OCI-LY1 (cell line): ENCODE data around the gene FUCA2.

Experiments
- H2AFZ ChIP-seq: fragments of 200-600 bp; sonication (generic), shearing (Covaris generic); 2 replicates; pipeline ENCODE4 v1.6.0; 2014; ENCODE audit warnings: antibody characterized with exemption, mild to moderate bottlenecking, low read length
- H3F3A ChIP-seq: fragments of 200-600 bp; sonication (generic), shearing (Covaris generic); 2 replicates; pipeline ENCODE4 v1.6.0; 2014; ENCODE audit warnings: mild to moderate bottlenecking, antibody characterized with exemption, low read length, moderate library complexity; ENCODE audit not compliant: insufficient read depth
- H3K27ac ChIP-seq: fragments of 200-600 bp; sonication (generic); 2 replicates; pipeline ENCODE4 v1.5.1; 2014; ENCODE audit warnings: low read length, mixed run types, mild to moderate bottlenecking, low read depth; ENCODE audit not compliant: poor library complexity, severe bottlenecking
- H3K27me3 ChIP-seq: fragments of 200-600 bp; sonication (generic); 2 replicates; pipeline ENCODE4 v1.6.0; 2014; ENCODE audit warnings: antibody characterized with exemption, mild to moderate bottlenecking, low read length, moderate library complexity; ENCODE audit not compliant: insufficient read depth
- H3K36me3 ChIP-seq: fragments of 200-600 bp; sonication (generic); 2 replicates; pipeline ENCODE4 v1.6.1; 2014; ENCODE audit warnings: mild to moderate bottlenecking, antibody characterized with exemption, low read length, moderate library complexity, mixed read lengths; ENCODE audit not compliant: insufficient read depth
- H3K4me1 ChIP-seq: fragments of 200-600 bp; sonication (generic); 2 replicates; pipeline ENCODE4 v1.5.1; 2014; ENCODE audit warnings: mild to moderate bottlenecking, low read length, moderate library complexity; ENCODE audit not compliant: insufficient read depth, severe bottlenecking
- H3K4me2 ChIP-seq: fragments of 200-600 bp; sonication (generic), shearing (Covaris generic); 2 replicates; pipeline ENCODE4 v1.6.1; 2014; ENCODE audit warnings: low read length
- H3K4me3 ChIP-seq: fragments of 200-600 bp; sonication (generic); 2 replicates; pipeline ENCODE4 v1.5.1; 2014; ENCODE audit warnings: low read length, low read depth, mild to moderate bottlenecking, mixed read lengths; ENCODE audit not compliant: poor library complexity, severe bottlenecking
- H3K79me2 ChIP-seq: fragments of 200-600 bp; shearing (Covaris generic); 2 replicates; pipeline ENCODE4 v1.6.1; 2016; ENCODE audit warnings: mixed run types, low read length, mixed read lengths; ENCODE audit not compliant: insufficient read depth
- H3K9ac ChIP-seq: fragments of 200-600 bp; sonication (generic), shearing (Covaris generic); 2 replicates; pipeline ENCODE4 v1.6.1; 2014; ENCODE audit warnings: mild to moderate bottlenecking, low read length, mixed read lengths
- H3K9me2 ChIP-seq: fragments of 200-600 bp; sonication (generic), shearing (Covaris generic); 2 replicates; pipeline ENCODE4 v1.6.1; 2014; ENCODE audit warnings: low read depth, mild to moderate bottlenecking, low read length, mixed read lengths
- H3K9me3 ChIP-seq: fragments of 200-600 bp; shearing (Covaris generic); 2 replicates; pipeline ENCODE4 v1.6.1; 2014; ENCODE audit warnings: low read length, mixed read lengths
- H4K20me1 ChIP-seq: fragments of 200-600 bp; sonication (generic), shearing (Covaris generic); 2 replicates; pipeline ENCODE4 v1.6.0; 2016; ENCODE audit warnings: mild to moderate bottlenecking, low read length; ENCODE audit not compliant: insufficient read depth
- EZH2 ChIP-seq: fragments of 200-600 bp; sonication (generic), shearing (Covaris generic); IDR thresholded peaks from 2 replicates; pipeline ENCODE4 v1.8.0; 2017; ENCODE audit warnings: borderline replicate concordance, mixed run types, mild to moderate bottlenecking, antibody characterized with exemption, low read length, moderate library complexity, mixed read lengths
- TF ChIP-seq, protein P1 (sequence below): fragments of 200-600 bp; sonication (generic), shearing (Covaris generic); IDR thresholded peaks from 2 replicates; pipeline ENCODE4 v1.5.1; 2017; ENCODE audit warnings: mild to moderate bottlenecking, antibody characterized with exemption, low read length, moderate library complexity, mixed read lengths

Gene FUCA2

DNA sequence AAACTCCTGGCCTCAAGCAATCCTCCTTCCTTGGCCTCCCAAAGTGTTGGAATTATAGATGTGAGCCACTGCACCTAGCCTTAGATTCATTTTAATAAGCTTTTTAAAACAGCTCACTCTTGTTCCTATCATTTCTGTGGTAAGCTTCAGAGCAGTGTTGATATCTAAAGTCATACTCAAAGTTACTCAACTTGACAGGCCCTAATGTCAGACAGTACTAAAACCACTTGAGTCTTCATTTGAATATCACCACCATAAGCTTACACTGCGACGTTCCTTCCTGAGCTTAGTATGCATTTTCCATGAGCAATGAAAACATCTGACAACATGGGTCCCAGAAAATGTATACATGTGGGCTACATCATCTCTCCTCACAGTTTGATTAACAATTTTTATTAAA, 6.0 kb downstream of the FUCA2 start:
- Histone ChIP-seq H3K9me3 (no peaks in the 10 kb centered on the region), H3K4me2 (no peak overlapping the region), H3K79me2 (no peaks in the 10 kb centered on the region), H3K27me3 (no peaks in the 10 kb centered on the region), H3K36me3 (no peaks in the 10 kb centered on the region), H2AFZ (no peak overlapping the region), H3K27ac (no peak overlapping the region), H3K9ac (no peak overlapping the region), H3K4me3 (no peak overlapping the region), H3F3A (no peaks in the 10 kb centered on the region), H4K20me1 (no peaks in the 10 kb centered on the region), H3K4me1 (peaks cover under 1% of the 10 kb centered on the region), H3K9me2 (no peaks in the 10 kb centered on the region)
- TF ChIP-seq, protein P1, sequence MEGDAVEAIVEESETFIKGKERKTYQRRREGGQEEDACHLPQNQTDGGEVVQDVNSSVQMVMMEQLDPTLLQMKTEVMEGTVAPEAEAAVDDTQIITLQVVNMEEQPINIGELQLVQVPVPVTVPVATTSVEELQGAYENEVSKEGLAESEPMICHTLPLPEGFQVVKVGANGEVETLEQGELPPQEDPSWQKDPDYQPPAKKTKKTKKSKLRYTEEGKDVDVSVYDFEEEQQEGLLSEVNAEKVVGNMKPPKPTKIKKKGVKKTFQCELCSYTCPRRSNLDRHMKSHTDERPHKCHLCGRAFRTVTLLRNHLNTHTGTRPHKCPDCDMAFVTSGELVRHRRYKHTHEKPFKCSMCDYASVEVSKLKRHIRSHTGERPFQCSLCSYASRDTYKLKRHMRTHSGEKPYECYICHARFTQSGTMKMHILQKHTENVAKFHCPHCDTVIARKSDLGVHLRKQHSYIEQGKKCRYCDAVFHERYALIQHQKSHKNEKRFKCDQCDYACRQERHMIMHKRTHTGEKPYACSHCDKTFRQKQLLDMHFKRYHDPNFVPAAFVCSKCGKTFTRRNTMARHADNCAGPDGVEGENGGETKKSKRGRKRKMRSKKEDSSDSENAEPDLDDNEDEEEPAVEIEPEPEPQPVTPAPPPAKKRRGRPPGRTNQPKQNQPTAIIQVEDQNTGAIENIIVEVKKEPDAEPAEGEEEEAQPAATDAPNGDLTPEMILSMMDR, result no peak
- no peak for TF ChIP-seq EZH2

- Histone ChIP-seq H3K36me3 (no peaks in the 10 kb centered on the region), H2AFZ (no peak overlapping the region)
- TF ChIP-seq EZH2, result no peak
- TF ChIP-seq, protein P1, result no peak
Measured at GRCh38 chr6:143505111-143505510, 6.4 kb downstream of the FUCA2 start.

GRCh38 chr6:143504369-143504768, 7.2 kb downstream of the FUCA2 start:
- Histone ChIP-seq H3K9me2 (no peaks in the 10 kb centered on the region), H3K36me3 (no peaks in the 10 kb centered on the region)

More at GRCh38 chr6:143505111-143505510, 6.4 kb downstream of the FUCA2 start:
- H3F3A ChIP-seq, result no peaks in the 10 kb centered on the region
- no peaks in the 10 kb centered on the region for H4K20me1 ChIP-seq
- no peaks in the 10 kb centered on the region for H3K27me3 ChIP-seq
- no peaks in the 10 kb centered on the region for H3K9me3 ChIP-seq
- no peaks in the 10 kb centered on the region for H3K9me2 ChIP-seq
- no peak overlapping the region for H3K27ac ChIP-seq
- H3K4me1 ChIP-seq, result no peaks in the 10 kb centered on the region
- H3K9ac ChIP-seq, result no peak overlapping the region
- H3K79me2 ChIP-seq, result no peaks in the 10 kb centered on the region
- H3K4me2 ChIP-seq, result no peak overlapping the region
- no peak overlapping the region for H3K4me3 ChIP-seq

More at GRCh38 chr6:143504369-143504768, 7.2 kb downstream of the FUCA2 start:
- Histone ChIP-seq H3K4me3 (no peak overlapping the region), H3K27me3 (no peaks in the 10 kb centered on the region), H3K4me2 (no peak overlapping the region), H3K4me1 (no peaks in the 10 kb centered on the region), H3K9me3 (no peaks in the 10 kb centered on the region), H3F3A (no peaks in the 10 kb centered on the region), H3K79me2 (no peaks in the 10 kb centered on the region), H3K27ac (no peak overlapping the region), H3K9ac (no peak overlapping the region), H4K20me1 (no peaks in the 10 kb centered on the region), H2AFZ (no peak overlapping the region)
- TF ChIP-seq, protein P1, result no peak
- TF ChIP-seq EZH2, result no peak
